ENCODE data around the gene ASTN2.

The ASTN2 gene

DNA sequence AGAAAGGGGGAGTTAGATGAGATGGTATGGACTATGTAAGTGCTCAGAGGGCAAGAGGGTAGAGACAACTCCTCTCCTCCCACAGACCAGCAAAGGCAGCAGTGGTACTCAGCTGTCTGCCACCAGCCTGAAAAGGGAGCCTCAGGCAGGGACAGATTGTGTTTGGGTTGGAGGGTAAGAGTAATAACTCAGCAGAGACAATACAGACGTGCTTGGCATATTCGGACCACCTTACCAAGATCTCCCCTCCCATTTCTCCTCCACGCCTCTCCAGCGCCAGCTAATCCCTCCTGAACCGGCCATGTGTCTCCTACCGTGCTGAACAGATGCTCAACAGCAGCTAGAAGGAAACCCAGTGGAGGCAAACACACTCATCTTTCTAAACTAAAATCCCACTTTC, 180.8 kb downstream of the ASTN2 start:
- no peak for FAIRE-seq

GRCh38 chr9:117233016-117233415, 181.8 kb downstream of the ASTN2 start:
- FAIRE-seq: no peak

DNA sequence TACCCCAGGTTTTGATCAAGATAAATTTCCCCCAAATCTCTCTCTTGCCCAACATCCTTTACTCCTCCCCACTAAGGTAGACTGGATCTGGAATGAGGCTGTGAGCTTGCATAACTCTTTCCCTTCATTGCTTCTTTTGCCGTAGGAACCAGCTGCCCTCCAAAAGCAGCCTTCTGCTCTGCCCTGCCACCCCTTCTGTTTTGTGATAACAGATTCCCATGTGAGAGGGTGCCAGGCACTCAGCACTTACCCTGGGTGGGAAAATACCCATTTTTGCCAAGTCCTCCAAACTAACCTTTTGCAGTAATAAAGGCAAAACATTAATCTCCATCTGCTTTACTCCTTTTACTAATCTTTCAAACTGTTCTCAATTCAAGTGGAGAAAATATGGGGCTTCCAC, 182.6 kb downstream of the ASTN2 start:
- no peak for FAIRE-seq

- FAIRE-seq: no peak
Measured at GRCh38 chr9:117231012-117231411, 183.8 kb downstream of the ASTN2 start.

GRCh38 chr9:117224695-117225094, 190.2 kb downstream of the ASTN2 start:
- no peak for FAIRE-seq

DNA sequence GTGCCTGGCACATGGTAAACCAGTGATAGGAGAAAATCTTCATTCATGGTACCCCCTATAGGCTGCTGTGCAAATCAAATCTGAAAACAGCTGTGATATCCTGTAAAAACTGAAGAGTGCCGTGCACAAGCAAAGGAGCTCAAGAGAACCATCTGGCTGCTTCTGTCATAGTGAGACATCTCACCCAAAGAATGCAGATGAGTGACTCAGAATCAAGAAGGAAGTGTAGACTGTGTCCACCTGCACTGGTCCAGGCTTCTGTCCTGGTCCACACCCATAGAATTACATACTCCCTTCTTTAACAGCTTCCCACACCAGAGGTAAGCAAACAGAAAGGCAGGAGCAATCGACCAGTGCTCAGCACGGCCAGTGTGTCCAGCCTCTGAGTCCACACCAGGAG, 195.9 kb downstream of the ASTN2 start:
- FAIRE-seq: no peak

DNA sequence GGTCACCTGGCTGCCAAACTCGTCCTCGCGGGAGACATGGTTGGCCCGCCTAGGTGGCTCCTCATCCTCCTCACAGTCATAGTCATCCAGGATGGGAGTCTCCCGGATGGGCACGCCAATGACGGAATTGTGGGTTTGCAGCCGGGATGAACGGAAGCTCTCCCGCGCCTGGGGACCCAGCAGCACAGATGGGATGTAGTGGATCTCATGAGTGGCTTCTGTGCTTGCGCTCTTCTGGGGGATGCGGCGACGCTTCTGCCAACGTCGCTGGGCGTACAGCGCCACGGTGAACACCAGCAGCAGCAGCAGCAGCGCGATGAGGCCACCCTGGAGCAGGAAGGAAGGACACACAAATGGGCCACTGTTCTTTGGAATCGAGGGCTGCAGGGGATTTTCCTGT, 200.4 kb downstream of the ASTN2 start:
- no peak for FAIRE-seq

GRCh38 chr9:117211280-117211679, 203.6 kb downstream of the ASTN2 start:
- FAIRE-seq: no peak

DNA sequence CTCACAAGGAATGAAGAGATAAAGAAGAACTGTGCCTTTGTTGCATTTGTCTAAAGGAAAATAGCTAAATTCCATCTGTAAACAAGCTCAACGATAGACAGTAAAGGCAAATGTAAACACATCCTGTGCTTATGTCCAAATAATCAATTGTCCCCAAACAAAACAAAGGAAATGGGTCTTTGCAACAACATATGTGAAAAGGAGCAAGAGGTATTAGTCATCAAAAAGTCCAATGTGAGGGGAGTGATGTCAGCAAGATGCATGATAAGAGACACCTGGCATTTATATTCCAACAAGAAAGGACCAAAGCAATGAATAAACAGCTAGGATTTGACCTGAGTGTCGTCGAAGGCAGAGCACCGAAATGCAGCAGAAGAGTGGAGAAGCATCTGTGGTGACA, 209.1 kb downstream of the ASTN2 start:
- FAIRE-seq: no peak

- no peak for FAIRE-seq
Measured at GRCh38 chr9:117204971-117205370, 209.9 kb downstream of the ASTN2 start.

DNA sequence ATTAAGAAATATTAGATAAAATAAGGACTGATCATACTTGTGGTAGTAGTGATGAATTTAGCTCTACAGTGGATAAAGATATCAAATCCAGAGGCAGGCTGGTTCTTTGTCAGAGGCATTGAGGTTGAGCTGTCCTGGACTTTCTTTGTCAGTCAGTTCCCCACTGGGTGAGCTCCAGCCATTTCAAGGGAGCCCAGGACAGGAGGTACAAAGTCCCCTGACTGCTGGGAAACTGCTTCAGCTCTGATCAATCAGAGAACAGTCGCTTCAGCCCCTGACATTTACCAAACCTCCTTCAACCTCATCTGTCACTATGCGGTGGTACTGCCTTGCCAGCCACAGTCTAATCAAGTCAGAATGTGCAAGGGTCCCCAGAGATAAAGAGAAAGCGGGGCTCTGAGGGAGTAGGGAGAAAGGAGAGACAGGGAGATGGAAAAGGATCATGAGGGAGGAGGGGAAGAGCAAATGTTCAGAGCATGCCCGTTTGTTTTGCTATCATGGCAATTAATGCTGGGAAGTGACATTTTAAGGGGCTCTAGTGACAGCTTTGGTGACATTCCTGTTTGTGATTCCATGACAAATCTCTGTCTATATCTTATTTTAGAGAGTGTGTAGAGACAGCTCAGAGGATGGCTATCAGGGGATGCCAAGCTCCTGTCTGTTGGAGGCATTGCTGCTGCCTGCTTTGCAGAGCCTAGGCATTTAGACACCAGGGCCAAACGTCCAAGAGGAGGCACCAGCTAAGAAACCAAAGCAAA, 223.2 kb downstream of the ASTN2 start:
- no peak for FAIRE-seq

- FAIRE-seq: no peak
Measured at GRCh38 chr9:117189121-117189520, 225.7 kb downstream of the ASTN2 start.

- FAIRE-seq: no peak
Measured at GRCh38 chr9:117188394-117188793, 226.5 kb downstream of the ASTN2 start.

- FAIRE-seq: no peak
Measured at GRCh38 chr9:117187498-117187897, 227.4 kb downstream of the ASTN2 start.

DNA sequence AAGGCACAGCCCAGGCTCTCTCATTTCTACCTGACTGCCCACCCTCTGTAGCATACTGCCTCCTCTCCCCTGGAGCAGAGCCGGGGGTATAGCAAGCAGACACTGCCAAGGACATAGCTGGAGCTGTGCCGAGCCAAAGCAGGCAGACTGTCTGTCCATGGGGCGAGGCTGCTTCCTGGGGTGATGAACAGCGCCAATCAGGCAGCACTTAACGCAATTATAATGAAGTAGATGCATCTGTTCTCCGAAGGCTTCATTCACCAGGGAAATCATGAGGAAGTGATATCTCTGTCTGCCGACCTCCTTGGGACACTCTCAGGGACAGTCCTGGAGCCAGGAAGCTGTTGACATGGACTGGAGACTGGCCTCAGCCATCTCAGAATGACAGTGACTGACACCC, 230.7 kb downstream of the ASTN2 start:
- no peak for FAIRE-seq

DNA sequence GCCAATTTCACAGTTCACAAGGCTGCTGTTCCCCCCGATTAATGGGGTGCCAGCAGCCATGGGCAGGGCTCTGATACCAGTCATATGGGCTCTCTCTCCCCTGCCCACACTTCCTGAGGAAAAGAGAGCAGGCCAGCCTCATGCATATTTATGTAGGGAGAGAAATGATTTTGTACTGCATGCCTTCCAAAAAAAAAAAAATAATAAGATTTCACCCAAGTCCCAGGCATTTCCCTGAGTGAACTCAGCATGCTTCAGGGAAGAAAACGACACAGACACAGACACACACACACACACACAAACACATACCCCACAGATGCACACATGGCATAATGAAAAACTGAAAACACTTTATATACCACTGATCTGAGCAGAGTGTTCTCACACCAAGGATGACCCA, 232.8 kb downstream of the ASTN2 start:
- no peak for FAIRE-seq

DNA sequence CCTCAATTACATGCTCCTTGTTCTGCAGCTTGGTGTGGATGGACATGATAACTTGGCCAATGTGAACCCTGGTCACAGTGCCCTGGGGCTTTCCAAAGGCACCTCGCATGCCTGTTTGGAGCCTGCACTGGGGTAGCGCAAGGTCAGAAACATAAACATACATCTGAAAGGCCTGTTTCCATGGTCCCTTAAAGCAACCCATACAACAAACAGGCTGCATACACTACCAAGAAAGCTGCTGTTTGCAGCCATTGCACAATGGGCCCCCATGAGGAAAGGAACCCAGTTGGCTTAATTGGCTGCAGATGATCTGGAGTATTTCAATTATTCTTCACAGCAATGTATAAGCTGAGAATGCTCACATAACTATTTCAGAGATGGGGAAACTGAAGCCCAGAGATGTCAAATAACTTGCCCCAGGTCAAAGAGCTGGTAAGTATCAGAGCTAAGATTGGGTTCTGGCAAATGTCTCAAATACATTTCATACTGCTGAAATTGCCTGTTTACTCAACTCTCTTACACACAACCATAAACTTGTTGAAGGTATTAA, 233.9 kb downstream of the ASTN2 start:
- FAIRE-seq: no peak

- no peak for FAIRE-seq
Measured at GRCh38 chr9:117178596-117179375, 236.1 kb downstream of the ASTN2 start.

- FAIRE-seq: no peak
Measured at GRCh38 chr9:117170567-117170966, 244.3 kb downstream of the ASTN2 start.

- FAIRE-seq: no peak
Measured at GRCh38 chr9:117169089-117169621, 245.7 kb downstream of the ASTN2 start.

DNA sequence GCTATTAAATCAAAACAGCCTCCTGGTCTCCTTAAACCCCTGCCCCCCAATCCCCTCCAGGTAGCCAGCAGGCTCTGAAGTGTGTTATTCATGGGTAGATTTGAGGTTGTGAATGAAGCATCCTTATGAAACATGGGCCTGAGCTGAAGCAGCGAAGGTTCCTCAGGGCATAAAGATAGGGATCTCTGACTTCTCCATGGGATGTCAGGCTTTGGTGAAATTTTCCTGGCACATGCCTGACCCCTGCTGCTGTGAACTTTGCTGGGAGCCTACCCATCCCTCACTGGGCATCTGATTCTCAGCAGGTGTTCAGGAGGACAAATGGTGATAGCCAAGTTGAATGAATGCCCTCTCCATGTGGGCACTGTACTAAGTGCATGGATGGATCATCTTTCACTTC, 250.3 kb downstream of the ASTN2 start:
- FAIRE-seq: no peak

- FAIRE-seq: no peak
Measured at GRCh38 chr9:117160254-117160653, 254.6 kb downstream of the ASTN2 start.

- FAIRE-seq: no peak
Measured at GRCh38 chr9:117156771-117157535, 257.9 kb downstream of the ASTN2 start.
